PC-3 (cell line): ENCODE data around the gene CCDC88B. TPM values are rescaled to one million over a fixed set of nuclear protein-coding genes. Genes with fewer than 3 reads are reported as not detected.
"Not testable (repeated sequence)": the region's sequence is repeated elsewhere in the genome, so short reads cannot be mapped to it uniquely, and the experiment has no call there.

Experiments used
- ATAC-seq: fragments of 200-7000 bp; cut with Tn5 transposase; 2 replicates; pipeline ENCODE4 v1.9.1; 2020; ENCODE audit warnings: mild to moderate bottlenecking, moderate library complexity
- BruUV-seq: library from RNA; stranded (reverse); fragments of 400-500 nt; replicated peaks from 2 replicates; lab custom pipeline; 2021; lab: Mats Ljungman, UMichigan
- CTCF ChIA-PET: fragments of 300-600 bp; sonication (Branson Sonifier 250); formaldehyde crosslinking; loops from one replicate; lab custom pipeline; 2022; ENCODE audit warnings: antibody characterized with exemption; lab: Charles Lee
- POLR2A ChIA-PET: fragments of 300-600 bp; sonication (Branson Sonifier 250); formaldehyde crosslinking; loops from one replicate; lab custom pipeline; 2022; ENCODE audit warnings: antibody characterized with exemption; ENCODE audit not compliant: unreplicated experiment; lab: Charles Lee
- DNase-seq: peaks from one replicate; pipeline ENCODE4 v3.0.0-alpha.2; 2015
- H2AFZ ChIP-seq: fragments of 300-600 bp; sonication (generic); 2 replicates; pipeline ENCODE4 v1.6.0; 2016; ENCODE audit warnings: antibody characterized with exemption, low read length
- H3F3A ChIP-seq: fragments of 300-600 bp; sonication (generic); one replicate; pipeline ENCODE4 v1.6.0; 2017; ENCODE audit warnings: antibody characterized with exemption, low read length, control low read depth, mild to moderate bottlenecking; ENCODE audit not compliant: unreplicated experiment
- H3K27ac ChIP-seq: fragments of 300-600 bp; sonication (generic); 2 replicates; pipeline ENCODE4 v1.5.1; 2016; ENCODE audit warnings: mild to moderate bottlenecking, low read length
- H3K27me3 ChIP-seq: fragments of 300-600 bp; sonication (generic); 2 replicates; pipeline ENCODE4 v1.6.1; 2016; ENCODE audit warnings: low read length, mixed read lengths
- H3K36me3 ChIP-seq: fragments of 300-600 bp; sonication (generic); 2 replicates; pipeline ENCODE4 v1.6.1; 2016; ENCODE audit warnings: low read depth, mixed run types, low read length, mixed read lengths
- H3K4me1 ChIP-seq: fragments of 300-600 bp; sonication (generic); 2 replicates; pipeline ENCODE4 v1.5.1; 2016; ENCODE audit warnings: low read length; ENCODE audit not compliant: insufficient read depth
- H3K4me2 ChIP-seq: fragments of 300-600 bp; sonication (generic); 2 replicates; pipeline ENCODE4 v1.6.0; 2016; ENCODE audit warnings: low read length
- H3K4me3 ChIP-seq: fragments of 300-600 bp; sonication (generic); 2 replicates; pipeline ENCODE4 v1.5.1; 2016; ENCODE audit warnings: mild to moderate bottlenecking, low read length, mixed read lengths
- H3K79me2 ChIP-seq: fragments of 300-600 bp; sonication (generic); 2 replicates; pipeline ENCODE4 v1.6.1; 2017; ENCODE audit warnings: low read length, mixed read lengths
- H3K9ac ChIP-seq: fragments of 300-600 bp; sonication (generic); 2 replicates; pipeline ENCODE4 v1.6.0; 2016; ENCODE audit warnings: mild to moderate bottlenecking, low read length
- H3K9me2 ChIP-seq: fragments of 300-600 bp; sonication (generic); replicated peaks from 2 replicates; pipeline ENCODE4 v1.6.1; 2016; ENCODE audit warnings: mixed run types, low read length, mixed read lengths
- H3K9me3 ChIP-seq: fragments of 300-600 bp; sonication (generic); 2 replicates; pipeline ENCODE4 v1.6.1; 2016; ENCODE audit warnings: low read length, mixed read lengths
- H4K20me1 ChIP-seq: fragments of 300-600 bp; sonication (generic); 2 replicates; pipeline ENCODE4 v1.6.1; 2016; ENCODE audit warnings: low read length, mixed read lengths
- CTCF ChIP-seq: fragments of 300-600 bp; sonication (generic); conservative IDR thresholded peaks from 2 replicates; pipeline ENCODE4 v1.5.1; 2017; ENCODE audit warnings: antibody characterized with exemption, low read depth, mild to moderate bottlenecking, low read length
- EZH2 ChIP-seq: fragments of 300-600 bp; sonication (generic); IDR thresholded peaks from one replicate; pipeline ENCODE4 v1.6.1; 2017; ENCODE audit warnings: antibody characterized with exemption, mild to moderate bottlenecking, low read length; ENCODE audit not compliant: unreplicated experiment
- EZH2phosphoT487 ChIP-seq: fragments of 300-600 bp; sonication (generic); IDR thresholded peaks from 2 replicates; pipeline ENCODE4 v1.6.1; 2018; ENCODE audit warnings: mild to moderate bottlenecking, antibody characterized with exemption, low read length, borderline replicate concordance
- intact Hi-C: fragments of 100-400 bp; cut with micrococcal nuclease; formaldehyde crosslinking; loops from 2 replicates; pipeline ENCODE4 v1.9.0; 2023
- total RNA-seq: library from RNA; depleted of rRNA; stranded (reverse); fragments of >200 nt; gene quantifications from 2 replicates; pipeline ENCODE4 v1.2.3, GENCODE V29; 2014

The CCDC88B gene
- total RNA-seq, 1 experiment from 2014 or later: 21.0 TPM

GRCh38 chr11:64306876-64307622 is 33.0 kb upstream of the CCDC88B start:
- no peaks in the 10 kb centered on the region for H3K27me3 ChIP-seq

DNA sequence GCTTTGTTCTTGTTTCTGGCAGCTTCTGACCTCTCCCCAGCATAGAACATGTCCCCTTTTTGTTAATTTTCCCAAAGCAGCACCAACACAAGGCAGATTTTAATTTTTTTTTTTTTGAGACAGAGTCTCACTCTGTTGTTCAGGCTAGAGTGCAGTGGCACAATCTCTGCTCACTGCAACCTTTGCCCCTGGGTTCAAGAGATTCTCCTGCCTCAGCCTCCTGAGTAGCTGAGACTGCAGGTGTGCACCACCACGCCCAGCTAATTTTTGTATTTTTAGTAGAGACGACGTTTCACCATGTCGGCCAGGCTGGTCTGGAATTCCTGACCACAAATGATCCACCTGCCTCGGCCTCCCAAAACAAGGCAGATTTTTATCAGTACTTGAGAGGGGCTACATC is 32.2 kb upstream of the CCDC88B start:
- H3K9me2 ChIP-seq, ATAC-seq, H3K27ac ChIP-seq, H3K4me3 ChIP-seq, H3K9ac ChIP-seq, DNase-seq, H3K9me3 ChIP-seq, POLR2A ChIA-PET, H3K36me3 ChIP-seq, H2AFZ ChIP-seq, H3F3A ChIP-seq, H3K27me3 ChIP-seq, BruUV-seq, H4K20me1 ChIP-seq, CTCF ChIA-PET, intact Hi-C loops, H3K4me2 ChIP-seq: not testable (repeated sequence)
- peaks cover 20% of the 10 kb centered on the region for H3K4me1 ChIP-seq
- peaks cover 43% of the 10 kb centered on the region for H3K79me2 ChIP-seq

More at GRCh38 chr11:64306876-64307622, 33.0 kb upstream of the CCDC88B start:
- no peak for TF ChIP-seq EZH2phosphoT487
- no peak for TF ChIP-seq CTCF
- TF ChIP-seq EZH2: no peak
- peaks cover 43% of the 10 kb centered on the region for H3K79me2 ChIP-seq
- no peaks in the 10 kb centered on the region for H4K20me1 ChIP-seq
- no peaks in the 10 kb centered on the region for H3K9me2 ChIP-seq
- no peaks in the 10 kb centered on the region for H3K36me3 ChIP-seq
- H3F3A ChIP-seq: no peaks in the 10 kb centered on the region
- H3K4me2 ChIP-seq: peak overlapping the region; percentile 91
- no peak overlapping the region for H3K27ac ChIP-seq
- H2AFZ ChIP-seq: no peak overlapping the region
- DNase-seq: no peak
- ChIA-PET POLR2A (no interaction called here), CTCF (no interaction called here)
- H3K9me3 ChIP-seq: no peaks in the 10 kb centered on the region
- peaks cover 20% of the 10 kb centered on the region for H3K4me1 ChIP-seq
- ATAC-seq: no peak
- BruUV-seq: no TSS peak
- H3K4me3 ChIP-seq: peak overlapping the region; percentile 81
- peak overlapping the region; percentile 88 for H3K9ac ChIP-seq
- intact Hi-C loops: no loop called here

GRCh38 chr11:64312947-64313346 is 27.1 kb upstream of the CCDC88B start:
- peaks cover 5% of the 10 kb centered on the region for H3K4me1 ChIP-seq
- H3K4me2 ChIP-seq: no peak overlapping the region
- no peak overlapping the region for H2AFZ ChIP-seq
- peaks cover 43% of the 10 kb centered on the region for H3K79me2 ChIP-seq
- BruUV-seq: no TSS peak
- H3K36me3 ChIP-seq: peaks cover 11% of the 10 kb centered on the region
- no peak for ATAC-seq
- H4K20me1 ChIP-seq: no peaks in the 10 kb centered on the region
- DNase-seq: no peak
- intact Hi-C loops: no loop called here
- H3K27ac ChIP-seq: no peak overlapping the region
- CTCF ChIA-PET: no interaction called here
- H3K4me3 ChIP-seq: no peak overlapping the region
- POLR2A ChIA-PET: no interaction called here
- TF ChIP-seq EZH2 (no peak), CTCF (no peak)
- no peaks in the 10 kb centered on the region for H3K27me3 ChIP-seq
- H3K9me2 ChIP-seq: no peaks in the 10 kb centered on the region
- peaks cover 7% of the 10 kb centered on the region for H3F3A ChIP-seq
- H3K9ac ChIP-seq: no peak overlapping the region
- H3K9me3 ChIP-seq: no peaks in the 10 kb centered on the region
